ENCODE measurements around the gene SMYD1. TPM values are rescaled to one million over a fixed set of nuclear protein-coding genes. Genes with fewer than 3 reads are reported as not detected.

The SMYD1 gene
- total RNA-seq, 4 donors from 2014 or later: 0.04 TPM; not detected in 3

DNA sequence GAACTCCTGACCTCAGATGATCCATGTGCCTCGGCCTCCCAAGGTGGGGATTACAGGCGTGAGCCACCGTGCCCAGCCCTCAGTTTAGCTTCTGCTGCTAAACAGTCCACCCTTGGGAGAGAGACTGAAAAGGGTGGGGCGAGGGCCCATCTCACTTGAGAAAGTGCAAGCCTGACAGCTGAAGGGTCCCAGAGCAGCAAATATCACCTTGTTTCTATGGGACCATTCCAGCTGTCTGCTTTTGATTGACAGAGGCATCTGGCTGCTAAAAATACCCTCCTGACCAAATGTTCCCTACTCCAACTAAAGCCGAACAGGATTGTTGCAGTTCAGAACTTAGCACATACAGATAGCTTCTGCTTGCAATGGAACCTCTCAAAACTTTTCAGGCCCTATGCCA, 436 bp upstream of the SMYD1 start:
- DNase-seq (ENCODE audit: low spot score in 2 of 2): no peak
- TF ChIP-seq, protein P1, sequence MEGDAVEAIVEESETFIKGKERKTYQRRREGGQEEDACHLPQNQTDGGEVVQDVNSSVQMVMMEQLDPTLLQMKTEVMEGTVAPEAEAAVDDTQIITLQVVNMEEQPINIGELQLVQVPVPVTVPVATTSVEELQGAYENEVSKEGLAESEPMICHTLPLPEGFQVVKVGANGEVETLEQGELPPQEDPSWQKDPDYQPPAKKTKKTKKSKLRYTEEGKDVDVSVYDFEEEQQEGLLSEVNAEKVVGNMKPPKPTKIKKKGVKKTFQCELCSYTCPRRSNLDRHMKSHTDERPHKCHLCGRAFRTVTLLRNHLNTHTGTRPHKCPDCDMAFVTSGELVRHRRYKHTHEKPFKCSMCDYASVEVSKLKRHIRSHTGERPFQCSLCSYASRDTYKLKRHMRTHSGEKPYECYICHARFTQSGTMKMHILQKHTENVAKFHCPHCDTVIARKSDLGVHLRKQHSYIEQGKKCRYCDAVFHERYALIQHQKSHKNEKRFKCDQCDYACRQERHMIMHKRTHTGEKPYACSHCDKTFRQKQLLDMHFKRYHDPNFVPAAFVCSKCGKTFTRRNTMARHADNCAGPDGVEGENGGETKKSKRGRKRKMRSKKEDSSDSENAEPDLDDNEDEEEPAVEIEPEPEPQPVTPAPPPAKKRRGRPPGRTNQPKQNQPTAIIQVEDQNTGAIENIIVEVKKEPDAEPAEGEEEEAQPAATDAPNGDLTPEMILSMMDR (IDR thresholded peaks at IDR 0.05): no peak
- TF ChIP-seq POLR2A (IDR thresholded peaks at IDR 0.05): no peak
- intact Hi-C loops (cut with DNase I; ENCODE audit: low total_unique reads): no loop called here

DNA sequence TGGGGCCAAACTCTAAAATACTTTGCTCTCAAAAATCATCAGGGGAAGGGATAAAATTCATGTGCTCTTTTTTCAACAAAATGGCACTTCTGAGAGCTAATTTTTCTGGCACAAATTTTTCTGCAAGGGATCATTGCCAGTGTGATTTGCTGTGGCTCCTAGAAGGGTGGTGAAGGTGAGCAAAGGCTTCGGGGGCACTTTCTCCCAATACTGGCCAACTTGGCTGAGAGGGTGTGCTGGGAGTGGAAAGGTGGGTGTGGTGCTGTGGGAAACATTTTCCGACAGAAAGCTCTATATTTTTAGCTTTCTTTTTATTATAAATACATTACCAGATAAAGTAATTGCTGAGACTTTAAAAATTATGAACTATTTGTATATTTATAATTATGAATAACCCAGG, 419 bp downstream of the SMYD1 start:
- TF ChIP-seq POLR2A (IDR thresholded peaks at IDR 0.05): no peak
- TF ChIP-seq, protein P1 (IDR thresholded peaks at IDR 0.05): no peak
- WGBS, 2 donors: 68 to 70% methylated on average over 2 of the region's 2 CpGs
- H3K4me3 ChIP-seq (ENCODE audit: low read depth, poor library complexity, severe bottlenecking): no peak overlapping the region
- intact Hi-C loops (cut with DNase I; ENCODE audit: low total_unique reads): no loop called here
- no peak for DNase-seq (ENCODE audit: low spot score in 2 of 2)

More for the DNA sequence above, 436 bp upstream of the SMYD1 start:
- no peak overlapping the region for H3K4me3 ChIP-seq (ENCODE audit: low read depth, poor library complexity, severe bottlenecking)
- WGBS, 2 donors: 87 to 90% methylated on average over 5 of the region's 5 CpGs

DNA sequence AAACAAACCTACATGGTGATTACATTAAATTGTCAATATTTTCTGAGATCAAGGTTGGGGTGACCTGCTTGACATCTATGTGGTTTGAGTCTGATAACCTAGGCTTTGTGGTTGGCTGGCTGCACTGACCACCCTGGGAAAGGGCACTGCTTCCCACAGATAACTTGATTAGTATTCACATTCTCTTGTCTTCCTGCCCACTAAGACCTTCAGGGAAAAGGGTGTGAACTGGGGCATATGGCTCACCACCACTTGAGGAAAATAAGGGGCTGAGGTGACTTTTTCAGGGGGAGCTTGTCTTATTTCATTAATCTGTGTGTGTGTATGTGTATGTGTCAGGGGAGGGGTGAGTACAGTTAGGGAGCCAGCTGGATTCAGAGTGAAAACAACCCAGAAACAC, 1.5 kb downstream of the SMYD1 start:
- intact Hi-C loops (cut with DNase I; ENCODE audit: low total_unique reads): no loop called here
- no peak overlapping the region for H3K4me3 ChIP-seq (ENCODE audit: low read depth, poor library complexity, severe bottlenecking)
- no peak for TF ChIP-seq POLR2A (IDR thresholded peaks at IDR 0.05)
- TF ChIP-seq, protein P1 (IDR thresholded peaks at IDR 0.05): no peak
- DNase-seq (ENCODE audit: low spot score in 2 of 2): no peak

DNA sequence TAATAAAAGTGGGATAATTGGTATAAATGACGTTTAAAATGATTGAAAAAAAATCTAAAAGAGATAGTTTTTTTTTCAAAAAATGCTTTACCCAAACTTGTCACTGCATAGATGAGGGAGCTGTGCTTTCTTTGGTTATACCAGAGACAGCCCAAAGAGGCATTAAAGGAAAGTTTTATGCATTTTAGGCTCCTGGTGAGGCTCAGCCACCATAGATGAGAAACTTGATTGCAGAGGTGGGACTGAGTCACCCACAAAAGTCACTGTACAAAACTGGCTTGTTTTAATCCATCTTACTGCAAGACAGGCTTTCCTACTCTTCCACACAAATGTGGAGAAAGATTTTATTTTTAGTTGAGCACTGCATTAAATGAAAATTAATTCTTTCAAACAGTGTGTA, 2.4 kb downstream of the SMYD1 start:
- WGBS, 2 donors: 78 to 82% methylated on average over 1 of the region's 1 CpG
- TF ChIP-seq POLR2A (IDR thresholded peaks at IDR 0.05): no peak
- TF ChIP-seq, protein P1 (IDR thresholded peaks at IDR 0.05): no peak
- intact Hi-C loops (cut with DNase I; ENCODE audit: low total_unique reads): no loop called here
- H3K4me3 ChIP-seq (ENCODE audit: low read depth, poor library complexity, severe bottlenecking): no peak overlapping the region
- no peak for DNase-seq (ENCODE audit: low spot score in 2 of 2)

DNA sequence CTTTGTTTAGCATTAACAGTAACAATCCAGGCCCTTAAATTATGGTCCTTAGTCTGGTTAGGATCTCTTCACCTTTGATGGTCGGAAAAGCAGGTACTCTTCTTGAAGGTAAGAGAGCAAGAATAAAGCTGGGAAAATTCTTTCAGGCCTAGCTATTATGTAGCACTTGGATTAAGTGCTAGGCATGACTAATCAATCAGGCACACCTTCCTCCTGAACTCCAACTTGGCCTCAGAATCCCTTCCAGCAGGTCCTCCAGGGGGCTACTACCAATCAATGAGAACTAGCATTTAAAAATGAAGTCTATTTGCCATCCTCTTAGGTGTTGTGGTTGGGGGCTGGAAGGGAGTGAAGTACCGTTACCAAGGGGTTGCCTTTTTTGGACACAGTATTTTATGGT, 3.7 kb downstream of the SMYD1 start:
- H3K4me3 ChIP-seq (ENCODE audit: low read depth, poor library complexity, severe bottlenecking): no peak overlapping the region
- 94 to 96% methylated on average over 2 of the region's 2 CpGs for WGBS, 2 donors
- TF ChIP-seq, protein P1 (IDR thresholded peaks at IDR 0.05): no peak
- TF ChIP-seq POLR2A (IDR thresholded peaks at IDR 0.05): no peak
- DNase-seq (ENCODE audit: low spot score in 2 of 2): no peak
- intact Hi-C loops (cut with DNase I; ENCODE audit: low total_unique reads): no loop called here

DNA sequence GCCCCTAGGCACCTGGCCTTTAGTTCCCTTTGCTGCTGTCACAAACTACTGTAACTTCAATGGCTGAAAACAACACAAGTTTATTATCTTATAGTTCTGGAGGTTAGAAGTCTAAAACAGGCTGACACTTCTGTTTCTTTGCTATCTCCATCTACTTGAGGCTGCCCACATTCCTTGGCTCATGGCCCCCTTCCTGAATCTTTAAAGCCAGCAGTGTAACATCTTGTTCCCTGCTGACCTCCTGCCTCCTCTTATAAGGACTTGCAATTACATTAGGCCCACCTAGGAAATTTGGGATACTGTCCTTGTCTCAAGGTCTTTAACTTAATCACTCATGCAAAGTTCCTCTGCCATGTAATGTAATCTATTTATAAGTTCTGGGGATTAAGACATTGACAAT, 6.5 kb downstream of the SMYD1 start:
- no peak for DNase-seq (ENCODE audit: low spot score in 2 of 2)
- H3K4me3 ChIP-seq (ENCODE audit: low read depth, poor library complexity, severe bottlenecking): no peak overlapping the region
- TF ChIP-seq POLR2A (IDR thresholded peaks at IDR 0.05): no peak
- TF ChIP-seq, protein P1 (IDR thresholded peaks at IDR 0.05): no peak
- intact Hi-C loops (cut with DNase I; ENCODE audit: low total_unique reads): no loop called here

Data from lower leg skin (tissue), 4 donors.